Keratinocyte (primary cell): ENCODE results near the gene NFASC. TPM values are rescaled to one million over a fixed set of nuclear protein-coding genes. Genes with fewer than 3 reads are reported as not detected.

Experiments used
- DNase-seq: peaks from one replicate; pipeline ENCODE4 v3.0.0-alpha.2; 2011; ENCODE audit warnings: low read depth, missing footprints, low spot score
- FAIRE-seq: peaks from 2 replicates; lab custom pipeline; 2011; peaks lifted over from hg19 to GRCh38; lab: Jason Lieb, UNC
- H2AFZ ChIP-seq: 2 replicates; pipeline ENCODE4 v1.6.0; 2012; ENCODE audit warnings: low read length, control low read depth, inconsistent platforms; ENCODE audit not compliant: control insufficient read depth
- H3K27ac ChIP-seq: 2 replicates; pipeline ENCODE4 v1.5.1; 2011; ENCODE audit warnings: low read length; ENCODE audit not compliant: control insufficient read depth, insufficient read depth
- H3K27me3 ChIP-seq: 3 replicates; pipeline ENCODE4 v1.6.0; 2011; ENCODE audit warnings: low read length; ENCODE audit not compliant: control insufficient read depth, insufficient read depth; ENCODE audit errors: extremely low read depth
- H3K36me3 ChIP-seq, 2 experiments: 2 replicates in 1 of 2; 3 replicates in 1 of 2; pipeline ENCODE4 v1.5.1; 2011; ENCODE audit warnings: low read length in 2 of 2, mild to moderate bottlenecking in 1 of 2; ENCODE audit not compliant: control insufficient read depth in 2 of 2, insufficient read depth in 2 of 2; ENCODE audit errors: extremely low read depth in 1 of 2
- H3K4me1 ChIP-seq: 3 replicates; pipeline ENCODE4 v1.5.1; 2011; ENCODE audit warnings: low read length; ENCODE audit not compliant: control insufficient read depth, insufficient read depth; ENCODE audit errors: extremely low read depth
- H3K4me2 ChIP-seq: 3 replicates; pipeline ENCODE4 v1.6.0; 2011; ENCODE audit warnings: low read depth, low read length; ENCODE audit not compliant: control insufficient read depth, insufficient read depth; ENCODE audit errors: extremely low read depth
- H3K4me3 ChIP-seq, 3 experiments: fragments of 200-600 bp in 1 of 3; sonication (generic) in 1 of 3; 2 replicates in 2 of 3; 3 replicates in 1 of 3; pipeline ENCODE4 v1.5.1; 2011 to 2016; ENCODE audit warnings: low read length in 3 of 3, mild to moderate bottlenecking in 3 of 3, control low read depth in 2 of 3, inconsistent platforms in 1 of 3, low read depth in 1 of 3, mixed read lengths in 1 of 3, mixed run types in 1 of 3, moderate library complexity in 1 of 3; ENCODE audit not compliant: control insufficient read depth in 2 of 3, insufficient read depth in 2 of 3; ENCODE audit errors: extremely low read depth in 1 of 3
- H3K79me2 ChIP-seq: 2 replicates; pipeline ENCODE4 v1.6.0; 2012; ENCODE audit warnings: low read length; ENCODE audit not compliant: control insufficient read depth, insufficient read depth
- H3K9ac ChIP-seq: 3 replicates; pipeline ENCODE4 v1.6.0; 2011; ENCODE audit warnings: low read length; ENCODE audit not compliant: control insufficient read depth, insufficient read depth; ENCODE audit errors: extremely low read depth
- H3K9me1 ChIP-seq: 3 replicates; pipeline ENCODE4 v1.6.0; 2011; ENCODE audit warnings: low read length; ENCODE audit not compliant: control insufficient read depth, insufficient read depth; ENCODE audit errors: extremely low read depth
- H3K9me3 ChIP-seq: 2 replicates; pipeline ENCODE4 v1.5.1; 2012; ENCODE audit warnings: low read depth, low read length; ENCODE audit not compliant: control insufficient read depth
- H4K20me1 ChIP-seq: 3 replicates; pipeline ENCODE4 v1.6.0; 2011; ENCODE audit warnings: low read length; ENCODE audit not compliant: control insufficient read depth, insufficient read depth; ENCODE audit errors: extremely low read depth
- EZH2 ChIP-seq: IDR thresholded peaks from one replicate; pipeline ENCODE4 v1.6.1; 2012; ENCODE audit warnings: inconsistent platforms, mild to moderate bottlenecking, low read length, moderate library complexity
- dilution Hi-C: fragments of 300-500 bp; cut with MboI; formaldehyde crosslinking; loops from one replicate; pipeline ENCODE4 v1.7.0; 2020; ENCODE audit warnings: low sequenced_read_pairs; ENCODE audit not compliant: extremely low pct_ligation_motif_present
- polyA plus RNA-seq, 5 experiments: library from polyadenylated mRNA; depleted of rRNA in 3 of 5; stranded (reverse) in 3 of 5; stranded (forward) in 1 of 5; unstranded in 1 of 5; fragments of >200 nt; gene quantifications; 1 replicate in 1 of 5; 2 replicates in 3 of 5; 3 replicates in 1 of 5; pipeline versions ENCODE4 v1.2.1 to v1.2.3, GENCODE V29; 2011 to 2012; ENCODE audit warnings: missing spikeins in 2 of 5, low read depth in 1 of 5, low replicate concordance in 1 of 5
- TF ChIP-seq, protein P1 (sequence below), 3 experiments: IDR thresholded peaks in 1 of 3; conservative IDR thresholded peaks in 1 of 3; optimal IDR thresholded peaks in 1 of 3; 2 replicates in 2 of 3; 3 replicates in 1 of 3; pipeline versions ENCODE3 to v1.5.1; 2011; ENCODE audit warnings: low read length in 3 of 3, mild to moderate bottlenecking in 3 of 3, moderate library complexity in 2 of 3, control low read depth in 1 of 3, inconsistent platforms in 1 of 3; ENCODE audit not compliant: insufficient read depth in 2 of 3; ENCODE audit errors: extremely low read depth in 1 of 3

Gene NFASC
- polyA plus RNA-seq, 1 donor (not counting 4 experiments of a cell fraction or from before 2014, with no cell fraction given): 4.3 TPM

DNA sequence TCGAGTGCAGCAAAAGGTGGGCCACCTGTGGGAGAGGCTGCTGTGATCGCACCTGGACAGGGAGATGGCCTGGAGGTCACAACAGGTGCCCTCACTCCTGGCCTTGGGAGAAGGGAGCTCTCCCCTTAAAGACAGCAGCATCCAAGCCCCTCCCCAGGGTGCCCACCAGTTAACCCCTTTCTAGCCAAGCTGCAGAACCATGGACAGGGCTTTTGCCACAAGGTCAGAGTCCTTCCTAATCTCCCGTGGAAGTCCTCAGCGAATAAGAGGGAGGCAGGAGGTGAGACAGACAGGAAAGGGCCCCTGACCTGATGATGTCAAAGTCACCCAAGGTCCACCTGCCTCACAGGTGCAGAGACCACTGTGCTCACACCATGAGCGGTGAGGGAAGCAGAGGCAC lies 174.1 kb downstream of the NFASC start:
- DNase-seq (no peak), FAIRE-seq (no peak)
- H3K79me2 ChIP-seq: no peaks in the 10 kb centered on the region
- TF ChIP-seq, protein P1, sequence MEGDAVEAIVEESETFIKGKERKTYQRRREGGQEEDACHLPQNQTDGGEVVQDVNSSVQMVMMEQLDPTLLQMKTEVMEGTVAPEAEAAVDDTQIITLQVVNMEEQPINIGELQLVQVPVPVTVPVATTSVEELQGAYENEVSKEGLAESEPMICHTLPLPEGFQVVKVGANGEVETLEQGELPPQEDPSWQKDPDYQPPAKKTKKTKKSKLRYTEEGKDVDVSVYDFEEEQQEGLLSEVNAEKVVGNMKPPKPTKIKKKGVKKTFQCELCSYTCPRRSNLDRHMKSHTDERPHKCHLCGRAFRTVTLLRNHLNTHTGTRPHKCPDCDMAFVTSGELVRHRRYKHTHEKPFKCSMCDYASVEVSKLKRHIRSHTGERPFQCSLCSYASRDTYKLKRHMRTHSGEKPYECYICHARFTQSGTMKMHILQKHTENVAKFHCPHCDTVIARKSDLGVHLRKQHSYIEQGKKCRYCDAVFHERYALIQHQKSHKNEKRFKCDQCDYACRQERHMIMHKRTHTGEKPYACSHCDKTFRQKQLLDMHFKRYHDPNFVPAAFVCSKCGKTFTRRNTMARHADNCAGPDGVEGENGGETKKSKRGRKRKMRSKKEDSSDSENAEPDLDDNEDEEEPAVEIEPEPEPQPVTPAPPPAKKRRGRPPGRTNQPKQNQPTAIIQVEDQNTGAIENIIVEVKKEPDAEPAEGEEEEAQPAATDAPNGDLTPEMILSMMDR (optimal IDR thresholded peaks at IDR 0.05 in 1 of 3, IDR thresholded peaks at IDR 0.05 in 1 of 3, conservative IDR thresholded peaks at IDR 0.05 in 1 of 3; ENCODE audit: extremely low read depth in 1 of 3, insufficient read depth in 2 of 3, low read length in 3 of 3): no peak
- peak; percentile 22 for TF ChIP-seq EZH2
- H3K9ac ChIP-seq: no peak overlapping the region
- no peaks in the 10 kb centered on the region for H3K36me3 ChIP-seq
- no peaks in the 10 kb centered on the region for H3K4me1 ChIP-seq
- H3K4me2 ChIP-seq: no peak overlapping the region
- no peaks in the 10 kb centered on the region for H3K9me1 ChIP-seq
- no peak overlapping the region for H2AFZ ChIP-seq
- dilution Hi-C loops: no loop called here
- no peaks in the 10 kb centered on the region for H4K20me1 ChIP-seq
- H3K27ac ChIP-seq: no peak overlapping the region
- H3K4me3 ChIP-seq: no peak overlapping the region
- peaks cover 78% of the 10 kb centered on the region for H3K27me3 ChIP-seq
- no peaks in the 10 kb centered on the region for H3K9me3 ChIP-seq

- Histone ChIP-seq H3K27me3 (peaks cover 74% of the 10 kb centered on the region), H3K27ac (no peak overlapping the region), H3K4me2 (no peak overlapping the region), H3K9ac (no peak overlapping the region), H3K4me3 (no peak overlapping the region), H3K36me3 (no peaks in the 10 kb centered on the region), H4K20me1 (no peaks in the 10 kb centered on the region), H3K9me1 (no peaks in the 10 kb centered on the region), H3K4me1 (no peaks in the 10 kb centered on the region), H2AFZ (no peak overlapping the region), H3K9me3 (no peaks in the 10 kb centered on the region), H3K79me2 (no peaks in the 10 kb centered on the region)
- peak; percentile 11 for TF ChIP-seq EZH2
- TF ChIP-seq, protein P1 (optimal IDR thresholded peaks at IDR 0.05 in 1 of 3, IDR thresholded peaks at IDR 0.05 in 1 of 3, conservative IDR thresholded peaks at IDR 0.05 in 1 of 3; ENCODE audit: extremely low read depth in 1 of 3, insufficient read depth in 2 of 3, low read length in 3 of 3): no peak
- DNase-seq: no peak
- no peak for FAIRE-seq
- dilution Hi-C loops: no loop called here
Observed at GRCh38 chr1:205045146-205045545, 174.5 kb downstream of the NFASC start.
